GM21619 (cell line): ENCODE data around the gene PRMT2.

ENCODE experiments used
- ATAC-seq: cut with Tn5 transposase; IDR thresholded peaks from one replicate; pipeline ENCODE4 v1.9.1; 2021; ENCODE audit not compliant: unreplicated experiment

The PRMT2 gene

DNA sequence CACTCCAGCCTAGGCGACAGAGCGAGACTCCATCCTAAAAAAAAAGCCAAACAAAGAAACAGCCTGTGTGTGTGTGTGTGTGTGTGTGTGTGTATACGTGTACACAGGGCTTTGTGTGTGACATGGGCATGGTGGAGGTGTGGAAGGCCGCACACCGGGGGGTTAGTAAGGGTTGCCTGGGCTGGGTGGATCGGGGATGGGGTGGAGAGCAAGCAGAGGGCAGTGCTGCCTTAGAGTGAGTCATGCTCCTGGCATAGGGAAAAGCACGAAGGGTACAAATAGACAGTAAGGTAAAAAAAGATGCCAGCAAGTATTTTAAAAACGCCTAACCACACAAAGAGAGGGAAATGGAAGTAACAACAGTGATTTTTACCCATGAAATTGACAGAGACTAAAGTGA, 6.2 kb downstream of the PRMT2 start:
- ATAC-seq = no peak

DNA sequence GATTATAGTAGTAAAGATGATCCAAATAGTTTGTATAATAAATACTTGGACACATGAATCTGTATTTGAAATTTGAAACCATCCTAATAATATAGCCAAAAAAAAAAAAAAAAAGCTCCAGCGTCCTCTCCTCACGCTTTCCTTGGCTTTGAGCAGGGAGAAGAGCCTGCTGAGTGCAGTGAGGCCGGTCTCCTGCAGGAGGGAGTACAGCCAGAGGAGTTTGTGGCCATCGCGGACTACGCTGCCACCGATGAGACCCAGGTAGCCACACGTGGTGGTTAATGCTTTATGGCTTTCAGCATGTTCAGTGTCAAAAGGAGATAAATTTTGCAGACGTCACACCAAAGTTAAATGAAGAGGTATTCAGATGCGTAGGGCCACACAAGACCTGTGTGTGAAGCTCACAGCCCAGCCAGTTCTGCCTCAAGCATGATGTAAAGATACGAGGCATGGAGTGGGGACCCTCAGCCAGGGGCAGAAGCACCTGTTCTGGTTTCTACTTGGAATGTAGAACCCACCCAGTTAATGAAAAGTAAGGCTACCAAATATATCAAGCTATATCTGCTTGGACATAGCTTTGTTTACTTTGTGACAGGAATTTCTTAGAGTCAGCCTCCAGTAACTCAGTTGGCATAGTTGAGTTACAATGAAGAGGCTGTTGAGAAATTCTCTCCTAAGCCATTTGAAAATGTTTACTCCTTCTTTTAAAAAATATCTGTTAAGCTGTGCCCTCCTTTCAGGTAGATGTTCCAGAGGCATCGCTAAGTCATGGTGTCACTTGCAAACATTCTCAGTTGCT, 8.1 kb downstream of the PRMT2 start:
- no peak for ATAC-seq

DNA sequence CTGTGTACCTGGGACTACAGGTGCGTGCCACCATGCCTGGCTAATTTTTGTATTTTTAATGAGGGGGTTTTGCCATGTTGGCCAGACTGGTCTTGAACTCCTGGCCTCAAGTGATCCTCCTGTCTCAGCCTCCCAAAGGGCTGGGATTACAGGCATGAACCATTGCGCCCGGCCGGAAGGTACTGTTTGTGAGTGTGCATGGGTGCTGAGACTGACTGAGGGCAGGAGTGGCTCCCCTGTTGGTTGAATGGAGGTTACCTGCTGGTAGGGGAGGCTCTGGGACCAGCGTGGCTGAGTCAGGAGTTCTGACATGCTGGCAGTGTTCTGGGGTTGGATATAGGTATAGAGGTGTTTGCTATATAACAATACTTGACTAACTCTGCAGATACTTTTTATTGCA, 10.4 kb downstream of the PRMT2 start:
- ATAC-seq = no peak

DNA sequence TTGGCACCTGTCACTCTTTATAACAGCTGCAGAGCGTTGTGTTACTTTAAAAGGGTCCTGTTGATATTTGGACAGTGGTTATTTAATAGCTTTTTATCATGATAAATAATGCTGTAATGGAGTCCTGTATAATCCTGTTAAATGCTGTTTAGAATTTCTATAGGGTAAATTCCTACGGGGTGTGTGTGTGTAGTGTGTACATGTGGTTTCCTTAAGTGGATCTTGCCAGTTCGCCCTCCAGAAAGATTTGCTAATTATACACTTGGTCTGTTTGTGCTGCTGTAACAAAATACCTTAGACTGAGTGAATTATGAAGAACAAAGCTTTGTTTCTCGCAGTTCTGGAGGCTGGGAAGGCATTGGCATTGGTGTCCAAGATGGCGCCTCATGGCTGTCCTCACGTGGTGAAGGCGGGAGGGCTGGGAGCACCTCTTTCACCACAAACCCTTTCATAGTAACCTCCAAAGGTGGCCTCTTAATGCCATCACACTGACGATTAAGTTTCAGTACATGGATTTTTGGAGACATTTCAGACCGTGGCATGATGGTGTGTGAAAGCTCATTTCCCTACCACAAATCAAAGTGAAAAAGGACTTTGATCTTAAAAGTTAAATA, 11.2 kb downstream of the PRMT2 start:
- no peak for ATAC-seq

DNA sequence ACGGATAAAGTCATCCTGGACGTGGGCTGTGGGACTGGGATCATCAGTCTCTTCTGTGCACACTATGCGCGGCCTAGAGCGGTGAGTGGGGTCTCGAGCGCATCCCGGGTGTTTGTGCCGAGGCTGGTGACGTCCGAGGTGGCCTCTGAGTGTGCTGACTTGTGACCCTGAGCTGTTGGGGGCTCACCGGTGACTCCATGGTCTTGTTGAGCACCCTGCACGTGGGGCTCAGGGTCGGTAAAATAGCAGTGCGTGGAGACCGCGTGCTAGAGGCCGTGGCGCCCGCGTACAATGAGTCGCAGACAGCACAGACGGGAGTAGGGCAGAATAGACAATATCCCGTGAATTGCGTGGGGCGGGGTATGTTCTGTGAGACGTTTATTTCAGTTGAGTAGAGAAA, 13.1 kb downstream of the PRMT2 start:
- no peak for ATAC-seq

DNA sequence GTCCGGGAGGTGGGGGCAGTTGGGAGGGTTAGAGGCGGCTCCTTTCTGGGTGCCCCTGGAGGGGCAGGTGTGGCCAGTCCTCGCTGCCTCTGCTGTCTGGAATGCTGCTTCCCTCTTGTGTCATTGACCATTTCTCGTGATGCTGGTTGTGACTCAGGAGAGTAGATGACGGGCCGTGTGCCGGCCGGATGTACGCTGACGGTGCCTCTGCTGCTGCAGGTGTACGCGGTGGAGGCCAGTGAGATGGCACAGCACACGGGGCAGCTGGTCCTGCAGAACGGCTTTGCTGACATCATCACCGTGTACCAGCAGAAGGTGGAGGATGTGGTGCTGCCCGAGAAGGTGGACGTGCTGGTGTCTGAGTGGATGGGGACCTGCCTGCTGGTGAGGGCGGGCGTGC, 13.9 kb downstream of the PRMT2 start:
- no peak for ATAC-seq

DNA sequence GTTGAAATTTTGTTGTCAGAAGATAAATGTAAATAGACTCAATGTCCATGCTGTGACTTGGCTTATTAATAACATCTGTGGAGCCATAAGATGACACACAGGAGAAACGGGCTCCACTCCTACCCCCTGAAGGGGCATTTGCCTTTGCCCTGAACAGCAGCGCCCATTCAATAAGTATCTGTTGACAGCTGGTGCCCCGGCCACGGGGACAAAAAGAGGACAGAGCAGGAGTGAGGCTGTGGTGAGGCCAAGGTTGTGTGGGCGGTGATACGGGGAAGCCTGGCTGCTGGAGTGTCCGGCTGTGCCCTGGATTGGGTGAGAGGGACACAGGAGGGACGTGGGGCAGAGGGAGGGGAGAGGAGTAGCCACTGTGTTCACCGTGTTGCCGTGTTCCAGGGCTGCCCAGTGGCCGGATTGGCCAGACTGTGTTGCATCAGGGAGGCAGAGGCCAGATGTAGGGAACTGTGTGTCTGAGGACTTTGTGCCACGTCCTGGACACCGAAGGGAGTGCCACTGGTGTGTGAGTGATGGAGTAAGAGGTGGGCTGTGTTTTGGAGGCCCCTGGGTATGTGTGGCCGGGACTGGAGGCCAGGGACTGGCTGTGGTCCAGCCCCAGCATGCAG, 15.1 kb downstream of the PRMT2 start:
- no peak for ATAC-seq

DNA sequence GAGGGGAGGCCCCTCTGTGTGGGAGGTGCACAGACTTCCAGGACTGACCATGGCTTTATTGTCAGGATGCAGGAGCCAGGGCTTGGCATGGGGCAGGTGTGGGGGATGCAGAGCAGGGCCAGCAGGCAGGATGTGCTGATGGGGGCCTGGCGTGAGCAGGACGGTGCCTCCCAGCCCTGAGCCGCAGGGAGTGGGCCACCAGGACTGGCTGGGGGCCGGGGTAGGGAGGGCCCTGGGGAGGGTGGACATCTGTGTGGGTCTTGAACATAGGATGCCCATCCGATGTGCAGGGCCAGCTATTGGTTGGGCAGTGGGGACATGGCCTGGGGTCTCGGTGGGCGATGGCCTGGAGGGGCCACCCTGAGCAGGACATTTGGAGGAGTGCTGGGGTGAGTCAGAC, 15.6 kb downstream of the PRMT2 start:
- ATAC-seq = no peak

DNA sequence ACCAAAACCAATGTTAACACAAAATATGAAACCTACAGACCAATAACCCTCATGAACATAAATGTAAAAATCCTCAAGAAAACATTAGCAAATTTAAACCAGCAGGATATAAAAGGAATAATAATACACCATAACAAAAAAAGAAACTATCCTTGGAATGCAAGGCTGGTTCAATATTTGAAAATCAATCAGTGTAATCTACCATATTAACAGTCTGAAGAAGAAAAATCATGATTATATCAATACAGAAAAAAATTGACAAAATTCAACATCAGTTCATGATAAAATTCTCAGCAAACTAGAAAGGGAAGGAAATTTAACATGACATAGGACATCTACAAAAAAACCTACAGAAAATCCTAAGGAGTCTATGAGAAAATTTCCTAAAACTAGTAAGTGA, 19.8 kb downstream of the PRMT2 start:
- no peak for ATAC-seq

DNA sequence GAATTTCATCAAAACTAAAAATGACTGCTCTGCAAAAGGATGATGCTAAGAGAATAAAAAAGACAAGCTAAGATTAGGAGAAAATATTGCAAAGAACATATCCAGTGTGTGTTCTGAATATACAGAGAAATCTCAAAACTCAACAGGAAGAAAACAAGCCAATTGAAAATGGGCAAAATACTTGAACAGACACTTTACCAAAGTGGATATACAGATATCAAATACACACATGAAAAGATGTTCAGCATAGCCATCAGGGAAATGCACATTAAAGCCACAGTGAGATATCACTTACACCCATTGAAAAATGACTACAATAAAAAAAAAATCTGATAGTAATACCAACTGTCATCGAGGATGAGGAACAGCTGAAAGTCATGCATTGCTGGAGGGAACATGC, 21.3 kb downstream of the PRMT2 start:
- no peak for ATAC-seq

DNA sequence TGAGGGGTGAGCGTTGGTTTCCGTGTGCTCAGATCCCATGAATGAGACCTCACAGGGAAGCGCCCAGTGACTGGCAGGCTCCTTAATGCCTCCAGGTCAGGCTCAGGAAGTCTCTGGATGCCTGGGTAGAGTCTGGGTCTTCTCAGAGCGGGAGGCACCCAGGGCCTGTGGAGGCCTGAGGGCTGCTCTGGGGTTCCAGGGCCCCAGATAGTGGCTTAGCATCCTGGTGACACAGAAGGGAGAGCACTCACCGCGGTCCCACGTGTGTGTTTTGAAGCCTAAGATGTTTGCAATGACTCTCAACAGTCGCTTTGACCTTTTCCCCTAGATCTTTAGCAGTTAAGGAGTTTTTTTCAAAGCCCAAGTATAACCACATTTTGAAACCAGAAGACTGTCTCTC, 25.0 kb downstream of the PRMT2 start:
- ATAC-seq = no peak

DNA sequence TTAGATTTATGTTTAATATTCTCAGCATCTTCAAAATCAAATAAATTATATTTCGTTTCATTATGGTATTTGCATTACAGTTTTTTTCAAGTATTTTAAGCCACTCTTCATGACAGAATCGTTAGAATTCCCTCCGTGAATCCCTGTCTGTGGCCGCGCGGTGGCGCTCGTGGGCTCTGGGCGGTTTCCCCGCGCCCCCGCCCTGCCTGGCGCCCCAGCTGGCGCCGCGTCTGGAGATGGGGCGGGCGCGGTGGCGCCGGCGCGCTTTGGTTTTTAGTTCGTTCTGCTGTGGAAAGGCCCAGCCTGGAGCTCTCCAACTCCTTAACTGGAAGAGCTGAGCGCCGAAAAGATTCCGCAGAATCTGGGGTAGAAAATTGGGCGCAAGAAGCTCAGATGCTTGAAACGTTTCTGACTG, 25.7 kb downstream of the PRMT2 start:
- ATAC-seq = no peak

DNA sequence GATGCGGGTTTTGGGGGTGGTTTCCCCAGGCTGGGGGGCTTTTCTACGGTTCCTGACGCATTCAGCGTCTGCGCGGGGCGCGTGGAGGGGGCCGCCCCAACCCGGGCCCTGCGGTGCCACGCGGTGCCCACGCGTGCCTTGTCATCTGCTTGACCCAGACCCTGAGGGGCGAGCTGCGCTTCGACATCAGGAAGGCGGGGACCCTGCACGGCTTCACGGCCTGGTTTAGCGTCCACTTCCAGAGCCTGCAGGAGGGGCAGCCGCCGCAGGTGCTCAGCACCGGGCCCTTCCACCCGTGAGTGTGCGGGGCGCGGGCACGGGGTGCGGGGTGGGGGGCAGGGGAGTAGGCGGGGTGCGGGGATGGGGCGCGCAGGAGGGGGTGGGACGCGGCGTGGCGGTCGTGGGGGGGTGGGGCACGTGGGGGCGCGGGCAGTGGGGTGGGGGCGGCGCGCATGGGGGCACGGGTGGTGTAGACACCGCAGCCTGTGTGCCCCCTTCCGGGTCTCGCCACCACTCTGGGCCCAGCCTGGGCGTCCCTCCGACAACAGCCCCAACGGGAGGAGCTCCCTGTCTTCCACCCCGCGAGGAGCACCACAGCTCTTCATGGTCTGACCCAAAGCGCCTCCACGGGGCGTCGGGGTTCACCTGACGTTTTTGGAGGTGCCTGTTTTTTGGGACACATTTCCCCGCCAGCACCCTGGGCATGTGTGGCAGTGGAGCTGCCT, 26.3 kb downstream of the PRMT2 start:
- no peak for ATAC-seq

DNA sequence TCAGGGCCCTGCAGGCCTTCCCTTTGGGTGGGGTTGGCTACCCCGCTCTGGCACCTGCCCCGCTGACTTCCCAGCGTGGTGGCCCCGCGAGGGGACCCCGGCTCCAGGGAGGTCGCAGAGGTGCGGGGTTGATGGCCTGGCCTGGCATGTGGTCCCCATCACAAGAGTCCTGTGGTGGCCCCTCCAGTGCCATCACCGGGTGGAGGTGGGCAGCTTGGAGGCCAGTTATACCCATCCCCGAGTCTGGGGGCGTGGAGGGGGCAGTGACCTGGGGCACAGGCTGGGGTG, 26.8 kb downstream of the PRMT2 start:
- ATAC-seq = no peak

DNA sequence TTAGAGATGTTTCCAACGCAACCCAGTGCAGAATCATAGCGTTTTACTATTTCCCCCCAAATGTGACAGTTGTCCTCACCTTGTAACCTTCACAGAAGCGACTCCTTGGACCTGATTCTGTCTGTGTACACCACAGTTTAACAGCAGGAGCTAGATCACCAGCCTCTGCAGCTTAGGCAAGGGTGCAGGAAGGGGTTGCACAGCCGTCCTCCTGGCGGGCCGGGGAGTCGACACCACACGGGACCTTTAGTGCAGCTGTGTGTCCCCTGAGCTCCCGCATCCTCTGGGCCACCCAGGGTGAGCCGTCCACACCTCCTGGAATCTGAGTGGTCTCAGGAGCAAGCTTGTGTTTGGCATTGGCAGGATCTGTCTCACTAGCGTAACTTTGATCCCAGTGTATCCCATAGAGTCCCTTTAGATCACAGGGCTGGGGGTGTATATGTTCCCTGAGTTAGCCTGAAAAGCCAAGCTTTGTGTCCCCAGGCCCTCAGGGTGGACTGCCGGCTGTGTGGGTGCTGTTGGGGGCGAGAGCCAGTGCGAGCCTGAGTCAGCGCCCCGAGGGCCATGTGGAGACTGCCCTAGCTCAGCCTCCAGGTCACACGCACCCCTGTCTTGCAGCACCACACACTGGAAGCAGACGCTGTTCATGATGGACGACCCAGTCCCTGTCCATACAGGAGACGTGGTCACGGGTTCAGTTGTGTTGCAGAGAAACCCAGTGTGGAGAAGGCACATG, 27.5 kb downstream of the PRMT2 start:
- ATAC-seq = no peak

DNA sequence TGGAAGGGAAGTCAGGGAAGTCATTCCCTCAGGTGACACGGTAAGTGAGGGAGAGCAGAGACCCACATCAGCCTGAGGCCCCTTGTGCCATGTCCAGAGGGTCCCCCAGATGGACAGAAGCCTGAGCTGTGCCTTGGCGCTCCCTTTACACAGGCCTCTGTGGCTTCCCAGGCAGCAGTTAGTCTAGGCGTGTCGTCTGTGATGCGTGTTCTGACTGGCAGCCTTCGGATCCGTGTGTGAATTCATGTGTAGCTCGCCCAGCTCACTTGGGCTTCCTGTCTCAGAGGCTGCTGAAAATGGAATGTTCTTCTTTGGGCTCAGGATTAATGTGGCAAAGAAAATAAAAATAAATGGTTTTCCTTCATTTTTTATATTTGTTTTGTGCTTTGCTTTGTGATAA, 28.3 kb downstream of the PRMT2 start:
- no peak for ATAC-seq

DNA sequence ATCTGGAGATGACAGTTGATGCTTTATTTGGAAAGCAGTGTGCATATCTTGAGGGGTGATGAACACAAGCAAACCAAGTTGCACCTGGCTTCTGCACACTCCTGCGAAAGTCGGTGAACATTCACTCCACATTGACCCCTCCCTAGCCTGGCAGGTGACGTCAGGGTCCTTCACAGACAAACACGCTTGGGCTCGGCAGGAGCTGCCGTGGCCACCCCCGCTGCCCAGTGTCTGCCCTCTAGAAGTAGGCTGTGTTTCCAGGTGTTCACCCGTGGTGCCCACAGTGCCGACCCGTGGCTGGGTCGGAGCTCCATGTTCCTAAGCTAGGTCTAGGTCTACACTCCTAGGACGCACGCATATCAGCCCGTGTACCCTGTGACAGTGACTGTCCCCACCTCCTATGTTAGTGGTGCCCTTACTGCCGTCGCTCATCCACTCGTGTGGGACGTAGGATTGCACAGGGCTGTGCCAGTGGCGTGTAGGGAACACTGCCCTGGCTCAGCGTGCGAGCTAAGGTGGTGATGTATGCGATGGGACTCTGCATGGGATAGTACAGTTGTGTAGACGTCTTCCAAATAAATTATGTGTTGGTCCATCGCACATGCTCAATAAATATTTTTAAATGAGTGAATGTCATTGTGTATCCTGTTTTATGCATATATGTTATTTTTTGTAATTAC, 29.0 kb downstream of the PRMT2 start:
- ATAC-seq = no peak

DNA sequence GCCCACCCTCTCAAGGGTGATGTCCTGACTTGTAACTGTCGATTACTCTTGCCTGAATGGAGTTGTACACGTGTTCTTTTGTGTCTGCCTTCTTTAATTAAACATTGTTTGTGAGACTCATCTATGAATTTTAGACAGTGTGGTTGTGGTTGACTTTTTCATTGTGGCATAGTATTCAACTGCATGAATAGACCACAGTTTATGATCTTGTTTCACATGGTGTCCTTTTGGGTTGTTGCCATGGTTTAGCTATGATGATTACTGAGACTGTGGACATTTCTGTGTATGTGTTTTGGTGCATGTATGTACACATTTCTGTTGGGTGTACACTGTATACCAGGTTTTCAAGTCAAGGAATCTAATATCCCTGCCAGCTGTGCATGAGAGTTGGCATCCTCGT, 30.1 kb downstream of the PRMT2 start:
- no peak for ATAC-seq

DNA sequence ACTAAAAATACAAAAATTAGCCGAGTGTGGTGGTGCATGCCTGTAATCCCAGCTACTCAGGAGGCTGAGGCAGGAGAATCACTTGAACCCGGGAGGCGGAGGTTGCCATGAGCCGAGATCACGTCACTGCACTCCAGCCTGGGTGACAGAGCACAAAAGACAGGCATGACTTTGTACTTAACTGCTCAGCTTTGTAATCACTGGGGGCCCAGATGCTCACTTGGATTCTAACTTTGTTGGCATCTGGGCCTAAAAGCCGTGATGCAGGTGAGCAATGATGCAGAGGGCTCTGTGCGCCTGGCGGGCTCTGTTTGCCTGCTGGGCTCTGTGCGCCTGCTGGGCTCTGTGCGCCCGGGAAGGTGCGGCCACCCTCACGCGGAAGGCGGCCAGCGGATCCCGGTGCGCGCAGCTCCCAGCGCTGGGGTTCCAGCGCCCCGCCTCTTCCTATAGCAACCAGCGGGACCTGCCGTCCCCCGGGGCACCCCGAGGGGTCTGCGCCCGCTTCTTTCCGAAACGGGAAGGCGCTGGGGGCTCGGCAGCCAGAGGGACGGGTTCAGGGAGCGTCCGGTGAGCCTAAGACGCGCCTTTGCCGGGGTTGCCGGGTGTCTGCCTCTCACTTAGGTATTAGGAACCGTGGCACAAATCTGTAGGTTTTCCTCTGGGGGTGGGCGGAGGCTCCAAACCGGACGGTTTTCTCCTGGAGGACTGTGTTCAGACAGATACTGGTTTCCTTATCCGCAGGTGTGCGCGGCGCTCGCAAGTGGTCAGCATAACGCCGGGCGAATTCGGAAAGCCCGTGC, 31.7 kb downstream of the PRMT2 start:
- ATAC-seq = no peak
